ENCODE measurements around the gene TNFAIP3.

The TNFAIP3 gene

DNA sequence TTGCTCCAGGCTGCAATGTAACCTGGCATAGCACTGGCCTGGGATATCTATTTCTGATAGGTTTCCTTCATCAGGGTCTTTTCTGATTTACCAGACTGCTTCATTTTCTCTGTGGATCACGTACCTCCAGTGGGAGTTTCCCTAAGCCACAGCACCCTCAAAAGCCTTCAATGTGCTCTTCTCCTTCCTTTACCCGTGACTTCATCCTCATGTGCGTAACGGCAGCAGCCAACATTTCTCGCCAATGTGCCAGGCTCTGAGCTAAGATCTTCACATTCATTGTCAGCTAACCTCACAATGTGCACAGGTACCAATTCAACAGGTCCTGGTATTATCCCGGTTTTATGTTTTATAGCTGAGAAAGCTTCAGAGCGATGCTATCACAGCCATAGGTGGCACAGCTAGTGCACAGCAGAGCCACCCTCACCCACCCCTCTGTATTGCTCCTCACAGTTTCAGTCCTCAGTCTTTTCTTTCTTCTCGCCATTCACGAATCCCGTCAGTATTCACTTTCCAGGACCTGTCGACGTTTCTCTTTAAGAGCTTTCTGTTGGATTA, 58.2 kb downstream of the TNFAIP3 start:
- Histone ChIP-seq H3K36me3 (no peaks in the 10 kb centered on the region), H3K9me3 (ENCODE audit: severe bottlenecking) (no peaks in the 10 kb centered on the region), H3K4me3 (ENCODE audit: low read depth, low read length) (no peak overlapping the region), H3K27me3 (ENCODE audit: insufficient read depth, low read depth, severe bottlenecking) (no peaks in the 10 kb centered on the region), H3K27ac (no peak overlapping the region)
- DNase-seq: no peak
- TF ChIP-seq, protein P1, sequence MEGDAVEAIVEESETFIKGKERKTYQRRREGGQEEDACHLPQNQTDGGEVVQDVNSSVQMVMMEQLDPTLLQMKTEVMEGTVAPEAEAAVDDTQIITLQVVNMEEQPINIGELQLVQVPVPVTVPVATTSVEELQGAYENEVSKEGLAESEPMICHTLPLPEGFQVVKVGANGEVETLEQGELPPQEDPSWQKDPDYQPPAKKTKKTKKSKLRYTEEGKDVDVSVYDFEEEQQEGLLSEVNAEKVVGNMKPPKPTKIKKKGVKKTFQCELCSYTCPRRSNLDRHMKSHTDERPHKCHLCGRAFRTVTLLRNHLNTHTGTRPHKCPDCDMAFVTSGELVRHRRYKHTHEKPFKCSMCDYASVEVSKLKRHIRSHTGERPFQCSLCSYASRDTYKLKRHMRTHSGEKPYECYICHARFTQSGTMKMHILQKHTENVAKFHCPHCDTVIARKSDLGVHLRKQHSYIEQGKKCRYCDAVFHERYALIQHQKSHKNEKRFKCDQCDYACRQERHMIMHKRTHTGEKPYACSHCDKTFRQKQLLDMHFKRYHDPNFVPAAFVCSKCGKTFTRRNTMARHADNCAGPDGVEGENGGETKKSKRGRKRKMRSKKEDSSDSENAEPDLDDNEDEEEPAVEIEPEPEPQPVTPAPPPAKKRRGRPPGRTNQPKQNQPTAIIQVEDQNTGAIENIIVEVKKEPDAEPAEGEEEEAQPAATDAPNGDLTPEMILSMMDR (IDR thresholded peaks at IDR 0.05; ENCODE audit: low read depth, low read length): no peak

DNA sequence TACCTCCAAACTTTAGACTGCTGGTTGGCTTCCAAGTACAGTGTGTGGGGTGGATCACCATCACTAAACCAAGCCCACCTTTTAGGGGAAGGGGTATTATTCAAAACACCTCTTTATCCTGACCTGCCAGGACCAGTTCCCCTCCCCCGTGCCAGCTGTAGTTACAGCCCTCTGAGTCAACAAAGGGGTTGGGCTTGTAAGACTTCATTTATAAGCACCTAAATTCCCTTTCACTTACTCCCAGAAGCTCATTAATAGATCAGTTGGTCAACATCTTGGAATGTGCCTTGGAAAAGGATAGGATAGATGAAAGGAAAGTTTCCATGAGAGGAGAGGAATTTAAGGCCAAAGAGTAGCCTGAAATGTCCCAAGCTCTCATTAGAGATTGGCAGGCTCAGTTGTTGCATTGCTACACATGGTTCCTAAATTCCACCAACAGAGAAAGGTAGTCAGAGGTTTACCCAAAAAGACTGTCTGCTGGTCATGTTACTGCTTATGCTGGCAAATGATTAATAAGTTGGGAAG, 59.2 kb downstream of the TNFAIP3 start:
- Histone ChIP-seq H3K27ac (no peak overlapping the region), H3K36me3 (no peaks in the 10 kb centered on the region), H3K4me3 (ENCODE audit: low read depth, low read length) (no peak overlapping the region), H3K9me3 (ENCODE audit: severe bottlenecking) (no peaks in the 10 kb centered on the region), H3K27me3 (ENCODE audit: insufficient read depth, low read depth, severe bottlenecking) (no peaks in the 10 kb centered on the region)
- DNase-seq: no peak
- TF ChIP-seq, protein P1 (IDR thresholded peaks at IDR 0.05; ENCODE audit: low read depth, low read length): no peak

DNA sequence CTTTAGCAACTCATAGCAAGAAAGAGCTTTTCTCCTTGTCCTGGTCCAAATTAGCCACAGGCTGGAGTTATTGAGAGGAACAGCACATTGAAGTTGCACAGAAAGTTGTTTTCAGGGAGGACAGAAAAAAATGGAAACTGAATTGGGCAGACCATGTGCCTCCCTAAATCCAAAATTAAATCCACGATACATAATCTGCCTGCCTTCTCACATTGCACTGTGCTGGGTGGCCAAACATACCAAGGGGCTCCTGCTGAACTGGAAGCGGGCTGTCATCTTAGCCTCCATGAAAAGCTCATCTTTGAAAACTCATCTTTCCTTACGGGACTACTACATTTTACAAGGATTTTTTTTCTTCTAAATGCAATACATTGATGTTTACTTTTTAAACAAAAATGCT, 59.9 kb downstream of the TNFAIP3 start:
- no peaks in the 10 kb centered on the region for H3K27me3 ChIP-seq (ENCODE audit: insufficient read depth, low read depth, severe bottlenecking)
- no peak overlapping the region for H3K27ac ChIP-seq
- no peak for DNase-seq
- TF ChIP-seq, protein P1 (IDR thresholded peaks at IDR 0.05; ENCODE audit: low read depth, low read length): no peak
- H3K9me3 ChIP-seq (ENCODE audit: severe bottlenecking): no peaks in the 10 kb centered on the region
- H3K36me3 ChIP-seq: no peaks in the 10 kb centered on the region
- H3K4me3 ChIP-seq (ENCODE audit: low read depth, low read length): no peak overlapping the region

DNA sequence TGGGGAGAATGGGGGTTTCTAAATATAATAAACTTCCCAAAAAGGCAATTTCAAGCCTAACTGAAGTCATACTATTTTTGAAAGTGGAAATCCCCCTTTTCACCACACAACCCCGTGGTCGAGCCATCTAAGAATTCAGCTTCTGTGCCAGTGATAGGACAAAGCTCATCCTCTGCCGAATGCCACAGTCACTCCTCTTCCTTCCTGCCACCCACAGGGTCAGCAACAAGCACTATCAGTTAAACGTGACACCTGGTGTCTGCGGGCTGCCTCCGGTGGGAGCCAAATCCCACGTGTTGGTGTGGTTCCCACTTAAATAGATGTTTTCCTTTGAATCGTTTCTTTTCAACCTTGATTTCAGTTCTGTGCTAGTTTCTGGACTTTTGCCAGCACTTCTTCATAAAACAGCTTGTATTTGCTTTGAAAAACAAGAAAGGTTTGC, 60.7 kb downstream of the TNFAIP3 start:
- Histone ChIP-seq H3K4me3 (ENCODE audit: low read depth, low read length) (no peak overlapping the region), H3K9me3 (ENCODE audit: severe bottlenecking) (no peaks in the 10 kb centered on the region), H3K27me3 (ENCODE audit: insufficient read depth, low read depth, severe bottlenecking) (no peaks in the 10 kb centered on the region), H3K27ac (no peak overlapping the region), H3K36me3 (no peaks in the 10 kb centered on the region)
- DNase-seq: no peak
- TF ChIP-seq, protein P1 (IDR thresholded peaks at IDR 0.05; ENCODE audit: low read depth, low read length): no peak

DNA sequence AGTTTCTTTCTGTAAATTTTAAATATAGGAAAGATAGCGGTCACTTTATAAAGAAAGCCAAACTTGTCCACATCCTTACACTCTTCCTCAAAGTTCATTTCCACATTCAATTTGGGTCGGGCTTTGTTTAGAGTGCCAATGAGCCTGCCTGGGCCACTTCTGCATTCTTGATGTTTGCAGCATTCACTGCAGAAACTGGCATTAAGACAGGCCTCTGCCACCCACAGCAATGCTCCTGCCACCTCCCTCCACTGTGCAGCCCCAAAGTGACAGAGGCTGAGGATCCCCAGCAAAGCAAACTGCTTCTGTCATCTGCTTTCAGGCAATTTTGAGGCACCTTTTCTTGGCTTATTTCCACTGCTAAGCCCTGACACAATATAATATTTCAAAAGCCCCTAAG, 61.2 kb downstream of the TNFAIP3 start:
- no peak for DNase-seq
- Histone ChIP-seq H3K36me3 (no peaks in the 10 kb centered on the region), H3K27me3 (ENCODE audit: insufficient read depth, low read depth, severe bottlenecking) (no peaks in the 10 kb centered on the region), H3K27ac (no peak overlapping the region), H3K9me3 (ENCODE audit: severe bottlenecking) (no peaks in the 10 kb centered on the region), H3K4me3 (ENCODE audit: low read depth, low read length) (no peak overlapping the region)
- TF ChIP-seq, protein P1 (IDR thresholded peaks at IDR 0.05; ENCODE audit: low read depth, low read length): no peak
